Activated CD4-positive, alpha-beta T cell treated with anti-CD3 and anti-CD28 coated beads, Interleukin-2, amount 50 U/mL, for 4 hours (primary cell): ENCODE measurements around the gene DNAJC4.
"Not testable (repeated sequence)": the region's sequence is repeated elsewhere in the genome, so short reads cannot be mapped to it uniquely, and the experiment has no call there.

ENCODE experiments used
- DNase-seq, 2 experiments: peaks; one replicate each; pipeline ENCODE4 v3.0.0-alpha.2; 2020

Gene DNAJC4

DNA sequence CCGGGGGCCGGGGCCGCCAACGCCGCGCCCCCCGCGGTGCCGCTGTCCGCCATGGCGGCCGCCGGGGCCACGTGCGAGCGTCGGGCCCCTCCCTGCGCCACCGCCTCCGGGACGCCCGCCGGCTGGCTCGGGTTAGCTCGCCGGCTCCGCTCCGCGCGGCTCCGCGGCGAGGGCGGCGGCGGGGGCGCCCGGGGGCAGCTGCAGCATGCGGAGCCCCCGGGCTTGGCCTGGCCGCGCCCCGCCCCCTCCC, 16.2 kb downstream of the DNAJC4 start:
- DNase-seq: not testable (repeated sequence)

DNA sequence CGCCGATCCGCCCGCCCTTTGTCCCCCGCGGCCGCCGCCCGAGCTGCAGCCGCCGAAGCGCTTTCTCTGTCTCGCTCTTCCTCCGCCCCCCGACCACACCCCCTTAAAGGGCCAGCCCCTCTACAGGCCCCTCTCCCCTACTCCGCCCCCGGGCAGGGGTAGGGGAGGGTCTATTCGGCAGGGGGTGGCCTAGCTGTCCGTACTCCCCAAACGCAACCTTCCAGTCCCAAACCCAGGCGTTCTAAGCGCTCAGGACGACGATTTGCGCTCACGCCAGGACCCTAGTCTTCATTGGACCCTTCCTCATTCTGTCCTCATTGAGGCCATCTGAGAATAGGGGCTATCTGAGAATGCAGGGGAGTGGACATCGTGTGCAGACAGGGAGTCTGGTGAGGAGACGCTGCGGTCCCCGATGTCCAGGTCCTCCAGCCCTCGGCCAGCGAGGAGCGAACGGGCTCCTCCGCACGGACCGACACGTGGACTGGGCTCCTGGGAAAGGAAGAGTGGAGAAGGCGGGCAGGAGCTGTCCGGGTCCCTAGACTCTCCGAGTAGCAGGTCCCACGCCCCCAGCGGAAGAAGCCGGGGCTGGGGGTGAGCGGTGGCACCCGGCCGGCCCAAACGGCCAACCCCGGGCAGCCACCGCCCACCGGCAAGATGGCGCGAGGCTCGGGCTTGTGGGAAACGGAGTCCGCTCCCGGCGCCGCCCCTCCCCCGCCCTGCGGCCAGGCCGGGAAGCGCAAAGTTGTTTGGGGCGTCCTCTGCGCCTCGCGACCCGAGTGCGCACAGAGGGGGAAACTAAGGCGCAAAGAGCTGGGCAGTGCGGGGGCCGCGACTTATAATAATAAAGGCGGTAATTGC, 16.8 kb downstream of the DNAJC4 start, which contains the start of gene PPP1R14B:
TSS of gene PPP1R14B (minus strand) at position 73 of the 858 bp plus-strand sequence. CDS start 270 bp downstream, outside the sequence.
- peak; percentile 76 to 80 for DNase-seq

DNA sequence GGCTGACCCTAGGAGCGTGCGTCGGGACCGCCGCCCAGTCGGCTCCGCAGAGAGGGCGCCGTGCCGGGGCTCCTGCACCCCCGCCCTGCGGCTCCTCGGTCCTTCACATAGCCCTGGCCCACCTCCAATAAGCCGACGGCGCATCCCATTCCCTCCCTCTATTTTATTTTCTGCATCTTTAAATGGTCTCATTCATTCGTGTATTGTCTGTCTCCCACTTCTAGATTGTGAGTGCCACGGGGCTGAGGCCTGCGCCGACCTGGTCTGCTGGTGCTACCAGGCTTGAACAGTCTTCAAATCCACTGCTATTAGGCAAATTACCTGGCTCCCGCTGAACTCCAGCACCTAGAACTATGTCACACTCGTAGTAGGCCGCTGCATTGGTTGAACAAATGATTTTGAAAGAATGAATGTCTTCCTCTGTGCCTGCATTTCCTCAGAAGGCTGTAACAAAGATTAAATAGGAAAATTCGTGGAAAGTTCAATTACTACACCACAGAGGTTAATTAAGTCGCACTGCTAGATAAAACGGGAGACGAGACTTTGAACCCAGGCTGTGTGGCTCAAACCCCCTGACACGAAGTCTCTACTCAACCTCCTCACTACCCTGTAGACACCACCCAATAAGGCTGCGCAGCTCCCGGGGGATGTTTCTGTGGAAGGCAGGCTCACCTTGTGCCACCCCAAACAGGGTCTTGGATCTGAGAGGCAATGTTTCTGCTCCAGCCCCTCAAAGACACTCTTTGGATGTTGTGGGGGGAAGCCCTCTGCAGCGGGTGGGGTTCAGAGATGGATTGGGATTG, 17.6 kb downstream of the DNAJC4 start:
- no peak for DNase-seq

DNA sequence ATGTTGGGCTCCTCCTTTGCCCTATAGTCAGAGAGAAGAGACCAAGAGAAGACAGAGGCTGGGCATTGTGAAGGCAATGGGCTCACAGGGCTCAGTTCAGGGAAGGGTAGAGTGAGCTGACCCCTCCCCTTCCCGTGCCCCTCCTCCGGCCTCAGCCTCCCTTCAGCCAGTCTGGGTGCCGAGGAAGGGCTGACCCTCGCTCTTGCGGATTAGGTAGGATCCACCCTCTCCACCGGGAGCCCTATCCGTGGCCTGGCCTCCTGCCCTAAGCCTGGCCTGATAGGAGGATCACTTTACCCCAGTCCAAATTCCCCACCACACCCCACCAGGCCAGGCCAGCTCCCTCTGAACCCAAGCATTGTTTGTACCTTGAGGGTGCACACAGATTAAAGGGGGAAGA, 18.2 kb downstream of the DNAJC4 start:
- no peak for DNase-seq

DNA sequence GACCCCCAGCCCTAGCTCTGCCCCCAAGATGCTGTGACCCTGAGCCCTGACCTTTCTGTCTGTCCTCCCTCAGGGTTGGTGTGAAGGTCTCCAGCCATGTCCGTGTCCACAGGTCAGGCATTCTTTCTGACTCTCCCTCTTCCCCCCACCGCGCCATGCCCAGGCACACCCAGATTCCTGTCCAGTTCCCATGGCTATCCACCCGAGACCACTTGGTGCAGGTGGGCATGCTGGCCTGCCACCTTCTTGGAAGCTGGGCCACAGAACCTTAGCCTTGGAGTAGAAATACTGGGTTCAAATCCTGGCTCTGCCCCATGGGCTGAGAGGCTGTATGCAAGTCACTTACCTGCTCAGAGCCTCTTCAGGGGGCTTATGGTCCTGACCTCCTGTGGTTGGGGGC, 18.7 kb downstream of the DNAJC4 start:
- DNase-seq: no peak

DNA sequence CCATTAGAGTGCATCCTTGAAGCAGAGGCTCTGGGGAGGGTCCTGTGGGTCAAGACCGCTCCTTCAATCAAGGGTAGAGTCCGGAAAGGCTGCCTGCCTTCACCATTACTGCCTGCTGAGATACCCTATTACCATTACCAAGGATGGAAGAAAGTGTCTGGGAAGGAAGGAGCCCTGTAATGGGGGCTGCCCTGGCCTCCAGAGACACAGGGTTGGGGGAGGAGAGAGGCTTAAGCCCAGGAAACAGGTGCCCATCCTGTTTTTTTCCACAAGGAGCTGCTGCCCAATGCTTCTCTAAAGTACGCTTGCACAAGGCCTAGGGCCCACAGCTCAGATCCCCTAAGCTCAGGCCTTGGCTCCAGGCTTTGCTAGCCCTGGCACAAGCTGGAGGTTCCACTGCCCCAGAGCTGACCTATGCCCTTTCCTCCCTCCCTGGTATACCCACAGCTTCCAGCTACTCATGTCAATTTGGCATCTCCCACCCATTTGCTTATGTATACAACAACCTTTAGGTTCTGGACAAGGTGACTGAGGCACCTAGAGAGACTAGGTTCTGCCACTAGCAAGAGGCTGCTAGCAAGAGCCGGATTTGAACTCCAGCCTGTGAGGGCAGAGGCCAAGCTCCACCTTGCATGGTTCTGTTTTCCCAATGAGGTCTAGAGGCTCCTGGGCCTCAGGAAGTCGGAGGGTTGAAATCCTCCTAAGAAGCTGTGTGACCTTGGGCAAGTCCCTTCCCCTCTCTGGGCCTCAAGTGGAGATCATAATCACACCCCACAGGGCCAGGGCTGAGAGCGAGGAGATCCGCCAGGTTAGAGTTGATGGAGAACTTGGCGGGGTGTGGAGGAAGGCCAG, 19.4 kb downstream of the DNAJC4 start:
- no peak for DNase-seq

DNA sequence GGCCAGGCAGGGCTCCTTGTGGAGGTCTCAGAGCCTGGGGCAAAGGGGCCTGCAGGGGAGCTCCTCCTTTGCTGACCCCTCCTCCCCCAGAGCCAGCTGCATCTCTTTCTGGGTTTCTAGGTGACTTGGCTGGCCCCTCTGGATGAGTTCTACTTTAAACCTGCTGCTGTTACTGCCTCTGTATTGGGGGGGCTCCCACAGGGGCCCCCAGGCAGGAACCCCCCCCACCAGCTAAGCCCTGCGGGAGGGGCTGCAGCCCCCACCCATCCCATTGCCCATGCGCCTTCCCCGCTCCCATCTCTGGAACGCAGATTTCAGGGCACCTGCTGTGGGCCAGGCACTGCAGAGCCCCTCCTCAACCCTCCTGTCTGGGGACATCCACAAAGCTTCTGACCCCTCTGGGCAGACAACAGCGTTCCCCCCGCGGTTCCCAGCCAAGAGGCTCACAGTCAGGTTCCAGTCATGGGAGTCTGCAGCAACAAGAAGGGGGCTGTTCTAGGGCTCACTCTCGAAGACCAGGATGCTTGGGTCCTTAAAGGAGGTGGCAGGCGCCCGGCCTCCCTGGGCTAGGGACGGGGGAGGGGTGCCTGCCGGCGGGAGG, 20.2 kb downstream of the DNAJC4 start:
- no peak for DNase-seq

DNA sequence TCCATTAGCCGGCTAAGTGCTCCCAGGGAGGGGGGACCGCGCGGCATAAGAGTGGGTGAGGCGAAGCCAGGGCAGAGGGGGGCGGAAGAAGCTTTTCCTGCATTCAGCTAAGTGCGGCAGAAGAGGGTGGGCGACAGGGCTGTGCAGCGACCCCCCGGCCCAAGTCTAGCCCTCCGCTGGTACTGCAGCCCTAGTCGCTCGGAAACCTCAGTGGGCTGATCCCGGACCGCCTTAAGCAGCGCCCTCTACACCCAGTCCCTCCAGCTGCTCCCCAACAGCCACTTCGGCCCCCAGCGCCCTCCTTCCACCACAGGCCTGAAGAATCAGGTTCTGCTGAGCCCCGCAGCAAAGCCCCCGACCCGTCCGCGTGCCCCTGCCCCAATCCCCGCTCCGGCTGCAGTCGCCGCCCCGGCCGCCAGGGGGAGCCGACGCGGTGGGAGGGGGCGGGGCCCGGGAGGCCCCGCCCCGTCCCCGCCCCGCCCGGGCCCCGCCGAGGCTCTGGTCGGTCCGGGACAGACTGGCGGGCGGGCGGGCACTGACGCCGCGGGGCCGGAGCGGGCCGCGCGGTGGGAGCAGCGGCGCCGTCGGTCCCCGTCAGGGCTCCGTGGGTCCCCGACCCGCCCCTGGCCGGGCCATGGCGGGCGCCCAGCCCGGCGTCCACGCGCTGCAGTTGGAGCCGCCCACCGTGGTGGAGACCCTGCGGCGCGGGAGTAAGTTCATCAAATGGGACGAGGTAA, 20.8 kb downstream of the DNAJC4 start, which contains the start of gene PLCB3:
TSS of gene PLCB3 (plus strand) at position 515 of the 737 bp plus-strand sequence. CDS start at position 635, 120 bp downstream.
- peak in 1 of 2 experiments; percentile 41 for DNase-seq

DNA sequence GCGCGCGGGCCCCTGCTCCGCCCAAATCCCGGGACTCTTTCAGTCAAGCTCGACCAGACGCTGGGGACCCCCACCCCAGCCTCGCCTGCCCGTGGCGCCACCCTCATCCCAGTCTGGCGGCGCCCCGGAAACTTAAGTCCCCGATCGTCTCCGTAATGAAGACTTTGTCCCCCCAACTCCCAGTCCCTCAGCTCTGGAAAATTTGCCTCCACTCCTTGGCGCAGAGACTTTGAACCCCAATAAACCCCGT, 21.3 kb downstream of the DNAJC4 start:
- no peak for DNase-seq

DNA sequence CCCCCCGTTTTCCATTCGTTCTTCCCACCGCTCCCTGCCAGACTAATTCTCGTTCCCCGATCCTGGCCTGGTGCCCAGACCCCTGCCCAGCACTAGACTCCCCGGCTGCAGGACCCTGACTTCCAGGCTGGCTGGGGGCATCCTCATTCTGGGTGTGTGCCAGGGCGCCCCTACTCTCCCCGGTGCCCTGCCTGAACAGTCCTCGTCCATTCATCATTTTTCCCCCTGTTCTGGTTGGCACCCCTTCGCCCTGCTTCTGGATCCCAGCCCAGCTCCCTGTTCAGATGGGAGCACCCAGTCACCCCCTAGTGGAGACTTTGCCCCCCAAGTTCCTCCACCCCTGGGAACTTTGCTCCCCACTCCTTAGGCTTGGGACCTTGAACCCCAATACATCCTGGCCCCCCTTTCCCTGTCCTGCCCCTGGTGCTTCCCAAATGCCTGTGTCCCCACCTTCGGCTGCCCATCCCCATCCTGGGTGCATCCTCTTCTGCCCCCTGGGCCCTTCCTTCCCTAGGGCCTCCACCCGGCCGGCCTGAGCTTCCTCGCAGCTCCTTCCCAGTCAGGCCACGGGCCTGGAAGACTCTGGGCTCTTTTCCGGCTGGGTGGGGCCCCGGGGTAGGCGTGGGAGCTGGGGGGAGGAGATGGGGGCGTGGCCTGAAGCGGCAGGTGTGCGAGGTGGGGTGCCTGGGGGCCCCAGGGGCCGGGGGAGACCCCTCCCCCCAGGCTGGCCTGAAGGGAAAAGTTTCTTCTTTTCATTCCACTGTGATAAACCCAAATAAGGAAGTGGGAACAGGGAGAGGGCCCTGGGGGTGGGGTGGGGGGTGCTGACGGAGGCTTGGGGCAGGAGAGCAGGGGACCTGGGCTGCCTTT, 21.9 kb downstream of the DNAJC4 start:
- DNase-seq: no peak

DNA sequence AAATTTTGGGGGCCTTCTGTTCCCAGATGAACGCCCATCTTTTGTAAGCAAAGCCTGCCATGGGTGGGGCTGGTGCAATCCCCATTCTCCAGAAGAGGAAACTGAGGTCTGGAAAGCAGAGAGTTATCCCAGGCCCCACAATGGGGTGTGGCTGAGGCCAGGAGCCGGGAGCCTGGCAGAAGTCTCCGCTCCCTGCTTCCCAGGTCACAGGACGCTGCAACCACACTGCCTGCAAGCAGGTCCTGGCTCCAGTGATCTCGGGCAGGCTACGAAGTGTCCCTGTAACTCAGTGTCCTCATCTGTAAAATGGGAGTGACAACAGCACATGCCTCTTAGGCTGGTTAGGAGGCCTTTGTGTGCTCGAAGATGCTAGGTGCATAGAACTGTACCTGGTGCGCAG, 22.7 kb downstream of the DNAJC4 start:
- no peak for DNase-seq

DNA sequence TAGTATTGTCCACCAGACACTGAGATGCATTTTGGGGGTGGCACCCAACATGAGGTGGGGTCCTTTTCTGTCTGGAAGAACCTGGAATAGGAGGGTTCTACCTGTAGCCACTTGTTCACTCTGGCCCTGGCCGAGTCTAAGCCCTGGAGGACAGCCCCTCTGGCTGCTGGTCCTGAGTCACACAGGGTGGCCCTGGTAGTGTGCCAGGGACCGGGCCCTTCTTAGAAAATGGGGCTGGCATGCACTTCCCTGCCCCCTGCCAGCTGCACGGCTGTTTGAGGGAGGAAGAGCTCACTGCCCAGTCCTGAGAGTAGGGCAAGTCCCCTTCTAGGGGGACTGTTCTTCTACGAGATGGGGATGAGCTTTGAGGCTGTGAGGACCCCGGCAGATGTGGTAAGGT, 23.1 kb downstream of the DNAJC4 start:
- no peak for DNase-seq

DNA sequence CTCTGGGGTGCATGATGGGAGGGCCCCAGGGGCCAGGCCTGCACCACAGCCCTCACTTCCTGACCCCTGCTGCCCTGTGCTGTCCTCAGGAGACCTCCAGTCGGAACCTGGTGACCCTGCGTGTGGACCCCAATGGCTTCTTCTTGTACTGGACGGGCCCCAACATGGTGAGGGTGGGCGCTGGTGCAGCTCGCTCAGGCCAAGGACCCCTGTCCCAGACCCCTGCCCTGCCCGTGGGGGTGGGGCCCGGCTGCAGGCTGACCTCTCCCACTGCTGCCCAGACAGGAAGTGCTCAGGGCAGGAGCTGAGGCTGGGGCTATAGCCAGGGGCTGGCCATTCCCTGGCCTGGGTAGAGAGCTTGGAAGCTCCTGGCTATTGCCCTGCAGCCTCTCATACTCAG, 24.0 kb downstream of the DNAJC4 start:
- no peak for DNase-seq

DNA sequence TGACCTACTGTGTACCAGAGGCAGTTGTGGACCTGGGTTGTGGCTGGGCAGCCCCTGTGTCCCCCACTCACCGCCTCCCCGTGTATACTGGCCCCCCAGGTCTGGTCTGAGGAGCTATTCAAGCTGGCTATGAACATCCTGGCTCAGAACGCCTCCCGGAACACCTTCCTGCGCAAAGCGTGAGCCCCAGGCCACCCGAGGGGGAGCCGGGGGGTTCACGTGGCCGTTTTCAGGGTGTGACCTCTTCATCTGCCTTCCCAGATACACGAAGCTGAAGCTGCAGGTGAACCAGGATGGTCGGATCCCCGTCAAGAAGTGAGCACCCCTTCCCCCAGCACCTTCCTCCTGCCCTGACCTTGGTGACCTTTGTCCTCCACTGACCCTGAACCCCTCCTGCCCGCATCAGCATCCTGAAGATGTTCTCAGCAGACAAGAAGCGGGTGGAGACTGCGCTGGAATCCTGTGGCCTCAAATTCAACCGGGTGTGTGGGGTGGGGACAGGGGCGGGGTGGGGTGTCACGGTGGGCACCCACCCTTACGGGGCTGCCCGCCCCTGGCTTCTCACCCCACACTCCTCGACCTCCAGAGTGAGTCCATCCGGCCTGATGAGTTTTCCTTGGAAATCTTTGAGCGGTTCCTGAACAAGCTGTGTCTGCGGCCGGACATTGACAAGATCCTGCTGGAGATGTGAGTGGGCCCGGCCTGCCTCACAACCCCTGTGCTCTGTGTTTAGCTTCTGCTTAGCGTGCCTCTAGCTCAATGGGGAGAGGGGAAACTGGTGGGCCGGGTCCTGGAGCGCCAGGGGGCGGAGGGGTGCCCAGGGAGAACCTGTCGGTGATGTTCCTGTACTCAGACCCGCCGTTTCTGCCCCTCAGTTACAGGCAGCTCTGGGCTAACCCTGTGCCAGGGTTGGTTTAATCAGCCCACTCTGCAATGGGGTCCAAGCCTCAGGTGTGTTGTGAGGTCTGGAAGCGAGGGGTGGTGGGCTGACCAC, 25.1 kb downstream of the DNAJC4 start:
- no peak for DNase-seq

DNA sequence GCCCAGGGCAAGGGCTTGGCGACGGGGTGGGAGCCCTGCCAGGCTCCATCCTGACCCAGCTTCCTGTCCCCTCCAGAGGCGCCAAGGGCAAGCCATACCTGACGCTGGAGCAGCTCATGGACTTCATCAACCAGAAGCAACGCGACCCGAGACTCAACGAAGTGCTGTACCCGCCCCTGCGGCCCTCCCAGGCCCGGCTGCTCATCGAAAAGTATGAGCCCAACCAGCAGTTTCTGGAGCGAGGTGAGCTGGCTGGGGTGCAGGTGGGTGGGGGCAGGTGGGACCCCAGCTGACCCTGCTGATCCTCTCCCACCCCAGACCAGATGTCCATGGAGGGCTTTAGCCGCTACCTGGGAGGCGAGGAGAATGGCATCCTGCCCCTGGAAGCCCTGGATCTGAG, 26.0 kb downstream of the DNAJC4 start:
- DNase-seq: no peak

DNA sequence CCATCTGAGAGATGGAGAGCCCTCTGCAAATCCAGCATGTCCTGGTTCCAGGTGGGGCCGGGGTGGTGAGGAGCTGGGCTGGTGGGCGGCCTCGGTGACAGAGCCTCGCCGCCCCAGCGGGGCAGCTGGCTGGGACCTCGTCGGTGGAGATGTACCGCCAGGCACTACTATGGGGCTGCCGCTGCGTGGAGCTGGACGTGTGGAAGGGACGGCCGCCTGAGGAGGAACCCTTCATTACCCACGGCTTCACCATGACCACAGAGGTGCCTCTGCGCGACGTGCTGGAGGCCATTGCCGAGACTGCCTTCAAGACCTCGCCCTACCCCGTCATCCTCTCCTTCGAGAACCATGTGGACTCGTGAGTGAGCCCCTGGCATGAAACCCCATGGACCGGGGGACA, 28.0 kb downstream of the DNAJC4 start:
- DNase-seq: no peak

DNA sequence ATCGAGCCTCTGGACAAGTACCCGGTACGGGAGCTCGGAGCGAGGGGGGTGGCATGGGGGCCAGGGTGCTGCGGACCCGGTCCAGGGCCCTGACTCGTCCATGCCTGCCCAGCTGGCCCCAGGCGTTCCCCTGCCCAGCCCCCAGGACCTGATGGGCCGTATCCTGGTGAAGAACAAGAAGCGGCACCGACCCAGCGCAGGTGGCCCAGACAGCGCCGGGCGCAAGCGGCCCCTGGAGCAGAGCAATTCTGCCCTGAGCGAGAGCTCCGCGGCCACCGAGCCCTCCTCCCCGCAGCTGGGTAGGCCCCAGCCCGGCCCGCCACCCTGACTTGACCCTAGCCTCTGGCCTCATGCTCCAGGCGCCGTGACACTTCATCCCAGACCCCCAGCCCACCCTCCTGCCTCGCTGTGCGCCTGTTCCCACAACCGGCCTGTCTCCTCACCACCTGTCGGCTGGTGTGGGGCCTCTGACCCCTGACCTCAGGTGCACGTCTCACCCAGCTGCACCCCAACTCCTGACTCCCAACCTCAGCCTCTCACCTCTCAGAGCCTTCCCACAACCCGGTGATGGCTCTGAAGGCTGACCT, 28.7 kb downstream of the DNAJC4 start:
- DNase-seq: no peak

DNA sequence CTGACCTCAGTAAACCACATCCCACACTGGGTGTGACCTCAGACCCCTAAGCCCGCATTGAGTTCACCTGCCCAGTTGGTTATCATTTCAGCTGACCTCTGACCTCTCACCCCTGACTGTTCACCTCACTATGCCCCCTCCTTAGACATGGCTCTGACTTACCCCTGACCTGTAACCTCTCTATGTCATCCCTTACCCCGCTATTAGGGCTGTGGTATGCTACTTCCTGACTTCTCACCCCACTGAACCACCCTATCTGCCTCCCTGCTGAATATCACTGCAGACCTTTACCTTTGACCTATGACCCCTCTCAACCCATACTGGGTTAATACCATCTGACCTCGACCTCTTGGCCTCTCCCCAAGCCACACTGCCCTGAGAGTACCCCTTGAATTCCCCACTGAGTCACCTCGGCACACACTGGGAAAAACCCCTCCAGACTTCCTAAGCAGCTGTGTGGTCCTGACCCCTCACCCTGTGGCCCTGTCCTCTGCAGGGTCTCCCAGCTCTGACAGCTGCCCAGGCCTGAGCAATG, 29.3 kb downstream of the DNAJC4 start:
- no peak for DNase-seq

DNA sequence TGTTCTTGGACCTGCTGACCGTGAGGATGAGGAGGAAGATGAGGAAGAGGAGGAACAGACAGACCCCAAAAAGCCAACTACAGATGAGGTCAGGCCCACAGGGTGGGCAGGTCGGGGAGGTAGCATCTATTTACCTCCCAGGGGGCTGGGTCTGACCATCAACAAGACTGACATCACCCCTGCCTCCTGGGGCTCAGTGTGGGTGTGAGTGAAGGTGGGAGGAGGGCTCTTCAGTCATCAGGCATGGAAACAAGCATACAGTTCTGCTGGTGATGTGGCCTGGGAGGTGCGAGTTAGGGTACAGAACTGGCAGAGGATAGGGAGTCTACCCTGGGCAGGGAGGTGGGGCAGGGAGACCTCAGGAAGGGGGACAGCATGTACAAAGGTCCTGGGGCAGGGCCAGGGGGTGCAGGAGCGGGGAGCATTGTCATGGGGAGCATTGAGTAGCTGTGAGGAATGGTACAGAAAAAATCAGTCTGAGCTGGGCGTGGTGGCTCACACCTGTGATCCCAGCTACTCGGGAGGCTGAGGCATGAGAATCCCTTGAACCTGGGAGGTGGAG, 29.9 kb downstream of the DNAJC4 start:
- no peak for DNase-seq
